ENCODE data around the gene SCLT1. TPM values are rescaled to one million over a fixed set of nuclear protein-coding genes. Genes with fewer than 3 reads are reported as not detected.
A peak's percentile ranks its signal among the peaks of the same experiment; 100 is the strongest.

SCLT1 gene
- polyA plus RNA-seq, 3 donors: 14.8 to 20.1 (median 17.9) TPM

GRCh38 chr4:128844931-128845330 is 248.4 kb downstream of the SCLT1 start:
- Histone ChIP-seq H3K4me2 (replicated peaks; ENCODE audit: extremely low read depth, low read length, poor library complexity, severe bottlenecking) (no peak overlapping the region), H3K9ac (ENCODE audit: insufficient read depth, low read length, poor library complexity, severe bottlenecking) (no peak overlapping the region), H3K27ac (ENCODE audit: low read depth in 1 of 2, low read length in 2 of 2) (no peak overlapping the region), H4K20me1 (ENCODE audit: insufficient read depth, low read length) (peaks cover 20% of the 10 kb centered on the region), H3K4me1 (ENCODE audit: control insufficient read depth in 1 of 2, insufficient read depth in 2 of 2, low read length in 2 of 2) (peaks cover 14 to 15% of the 10 kb centered on the region in 2 donors), H3K27me3 (ENCODE audit: control insufficient read depth in 2 of 2, insufficient read depth in 2 of 2, low read length in 2 of 2) (no peaks in the 10 kb centered on the region), H3K4me3 (replicated peaks in 1 of 3; ENCODE audit: low read depth in 2 of 3, low read length in 3 of 3) (no peak overlapping the region), H3K9me3 (replicated peaks in 1 of 2; ENCODE audit: control insufficient read depth in 1 of 2, insufficient read depth in 1 of 2, low read length in 2 of 2) (no peaks in the 10 kb centered on the region), H3K36me3 (replicated peaks in 1 of 2; ENCODE audit: control insufficient read depth in 1 of 2, insufficient read depth in 2 of 2, low read length in 2 of 2) (peaks cover 31 to 88% of the 10 kb centered on the region in 2 donors), H2AFZ (ENCODE audit: insufficient read depth, low read depth, low read length, poor library complexity, severe bottlenecking) (no peak overlapping the region), H3K79me2 (ENCODE audit: insufficient read depth, low read length) (peaks cover 64% of the 10 kb centered on the region)
- peaks cover 0 to 1% (median 0%) of the 10 kb centered on the region in 3 donors for H3K27me3 Mint-ChIP-seq (ENCODE audit: low read depth in 3 of 3)
- peak overlapping the region in 1 of 7 donors; percentile 11 for H3K27ac Mint-ChIP-seq
- H3K9me3 Mint-ChIP-seq: no peaks in the 10 kb centered on the region
- peaks cover 23% of the 10 kb centered on the region for H3K4me1 Mint-ChIP-seq
- no peak for DNase-seq
- TF ChIP-seq CTCF (IDR thresholded peaks at IDR 0.05): no peak
- 85% methylated on average over 4 of the region's 4 CpGs for WGBS (ENCODE audit: insufficient coverage)
- no peak overlapping the region for H3K4me3 Mint-ChIP-seq
- intact Hi-C loops (cut with micrococcal nuclease): no loop called here
- peaks cover 62 to 81% of the 10 kb centered on the region in 2 donors for H3K36me3 Mint-ChIP-seq

DNA sequence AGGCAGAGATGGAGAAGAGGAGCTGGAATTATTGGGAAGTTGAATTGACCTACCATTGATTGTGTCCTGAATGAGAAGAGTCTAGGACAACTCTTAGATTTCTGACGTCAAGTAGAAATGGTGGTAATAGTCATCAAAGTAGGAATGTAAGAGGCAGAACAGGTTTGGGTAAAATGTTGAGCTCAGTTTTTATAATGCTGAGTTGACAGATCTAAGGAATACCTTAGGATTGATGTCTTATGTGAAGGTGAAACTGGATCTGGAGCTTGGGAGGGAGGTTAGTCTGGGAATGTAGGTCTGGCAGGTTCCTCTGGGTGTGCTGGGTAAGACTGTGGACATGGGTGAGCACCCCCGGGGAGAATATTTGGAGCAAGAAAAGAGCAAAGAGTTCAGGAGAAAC is 251.9 kb downstream of the SCLT1 start:
- Mint-ChIP-seq H3K4me3 (no peak overlapping the region), H3K9me3 (no peaks in the 10 kb centered on the region), H3K27me3 (ENCODE audit: low read depth in 3 of 3) (no peaks in the 10 kb centered on the region), H3K4me1 (peaks cover 12% of the 10 kb centered on the region), H3K36me3 (peaks cover 46 to 61% of the 10 kb centered on the region in 2 donors), H3K27ac (peak overlapping the region in 3 of 7 donors; percentile 37 to 73 (median 55))
- Histone ChIP-seq H2AFZ (ENCODE audit: insufficient read depth, low read depth, low read length, poor library complexity, severe bottlenecking) (no peak overlapping the region), H3K36me3 (replicated peaks in 1 of 2; ENCODE audit: control insufficient read depth in 1 of 2, insufficient read depth in 2 of 2, low read length in 2 of 2) (peaks cover 17 to 74% of the 10 kb centered on the region in 2 donors), H3K27ac (ENCODE audit: low read depth in 1 of 2, low read length in 2 of 2) (peak overlapping the region in 1 of 2 donors; percentile 20), H3K27me3 (ENCODE audit: control insufficient read depth in 2 of 2, insufficient read depth in 2 of 2, low read length in 2 of 2) (no peaks in the 10 kb centered on the region), H3K79me2 (ENCODE audit: insufficient read depth, low read length) (peaks cover 88% of the 10 kb centered on the region), H3K4me1 (ENCODE audit: control insufficient read depth in 1 of 2, insufficient read depth in 2 of 2, low read length in 2 of 2) (peaks cover 0 to under 1% of the 10 kb centered on the region in 2 donors), H3K4me3 (replicated peaks in 1 of 3; ENCODE audit: low read depth in 2 of 3, low read length in 3 of 3) (no peak overlapping the region), H3K9me3 (replicated peaks in 1 of 2; ENCODE audit: control insufficient read depth in 1 of 2, insufficient read depth in 1 of 2, low read length in 2 of 2) (no peaks in the 10 kb centered on the region), H4K20me1 (ENCODE audit: insufficient read depth, low read length) (peaks cover 42% of the 10 kb centered on the region), H3K9ac (ENCODE audit: insufficient read depth, low read length, poor library complexity, severe bottlenecking) (no peak overlapping the region), H3K4me2 (replicated peaks; ENCODE audit: extremely low read depth, low read length, poor library complexity, severe bottlenecking) (no peak overlapping the region)
- no peak for TF ChIP-seq CTCF (IDR thresholded peaks at IDR 0.05)
- WGBS (ENCODE audit: insufficient coverage): 97% methylated on average over 2 of the region's 2 CpGs
- no peak for DNase-seq
- intact Hi-C loops (cut with micrococcal nuclease): no loop called here
